Dendritic cell treated with granulocyte-macrophage colony-stimulating factor and Interleukin-4, amounts not matched to agents 40 ng/mL and 50 ng/mL, for 4 days (primary cell): ENCODE measurements around the gene RGMB.

ENCODE experiments used
- H3K27ac Mint-ChIP-seq: one replicate; pipeline ENCODE4 v1.8.0; 2022; ENCODE audit warnings: mild to moderate bottlenecking, mixed read lengths
- H3K27me3 Mint-ChIP-seq: one replicate; pipeline ENCODE4 v1.8.0; 2022; ENCODE audit warnings: mild to moderate bottlenecking, mixed read lengths
- H3K36me3 Mint-ChIP-seq: one replicate; pipeline ENCODE4 v1.8.0; 2022; ENCODE audit warnings: low read depth, mixed read lengths
- H3K4me1 Mint-ChIP-seq: one replicate; pipeline ENCODE4 v1.8.0; 2022; ENCODE audit warnings: low read depth, mixed read lengths
- H3K4me3 Mint-ChIP-seq: one replicate; pipeline ENCODE4 v1.8.0; 2022; ENCODE audit warnings: mild to moderate bottlenecking, moderate library complexity, mixed read lengths
- H3K9me3 Mint-ChIP-seq: one replicate; pipeline ENCODE4 v1.8.0; 2022; ENCODE audit warnings: mixed read lengths
- intact Hi-C: fragments of 100-400 bp; cut with micrococcal nuclease; formaldehyde crosslinking; loops from one replicate; pipeline ENCODE4 v1.15.0; 2022

The RGMB gene

DNA sequence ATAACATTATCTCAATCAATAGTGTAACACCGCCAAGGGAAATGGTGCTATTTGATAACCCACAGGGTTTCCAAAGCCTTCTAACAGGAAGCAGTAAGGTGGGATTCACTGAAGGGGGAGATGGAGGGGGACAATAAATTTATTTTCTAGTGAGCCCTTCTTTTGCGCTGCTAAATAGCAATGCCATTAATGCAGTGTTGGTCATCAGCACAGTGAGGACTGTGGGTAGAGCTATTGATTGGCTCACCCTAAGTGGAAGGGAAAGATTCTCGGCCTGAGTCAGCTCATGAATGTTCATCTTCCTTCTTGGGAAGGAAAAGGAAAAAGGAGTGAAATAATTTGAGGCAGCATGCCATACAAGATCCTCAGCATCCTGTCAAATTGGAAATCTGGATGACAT lies 25.4 kb downstream of the RGMB start:
- H3K27ac Mint-ChIP-seq = no peak overlapping the region
- no peaks in the 10 kb centered on the region for H3K9me3 Mint-ChIP-seq
- no peak overlapping the region for H3K4me3 Mint-ChIP-seq
- peaks cover 11% of the 10 kb centered on the region for H3K27me3 Mint-ChIP-seq
- H3K36me3 Mint-ChIP-seq = no peaks in the 10 kb centered on the region
- intact Hi-C loops = loop anchor here (10.0 kb wide), 1 partner anchor 1564 kb away; no protein-coding TSS in a partner anchor
- no peaks in the 10 kb centered on the region for H3K4me1 Mint-ChIP-seq

DNA sequence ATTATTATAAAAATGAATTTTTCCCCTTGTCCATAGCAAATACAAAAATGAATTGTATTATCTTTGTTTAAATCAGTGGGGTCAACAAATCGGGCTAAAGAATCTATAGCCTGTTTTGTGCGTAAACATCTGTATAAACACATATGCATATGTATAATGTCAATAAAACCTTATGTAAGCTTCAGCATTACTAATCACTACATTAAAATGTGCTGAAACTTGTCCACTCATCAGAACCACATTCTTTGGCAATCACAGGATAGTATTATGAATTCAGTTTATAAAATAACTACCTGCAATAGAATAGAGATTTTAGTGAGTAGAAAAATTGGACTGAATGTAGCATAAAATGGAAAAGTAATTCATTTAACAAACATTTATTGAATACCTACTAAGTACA lies 30.6 kb downstream of the RGMB start:
- no peaks in the 10 kb centered on the region for H3K36me3 Mint-ChIP-seq
- peaks cover 6% of the 10 kb centered on the region for H3K27me3 Mint-ChIP-seq

DNA sequence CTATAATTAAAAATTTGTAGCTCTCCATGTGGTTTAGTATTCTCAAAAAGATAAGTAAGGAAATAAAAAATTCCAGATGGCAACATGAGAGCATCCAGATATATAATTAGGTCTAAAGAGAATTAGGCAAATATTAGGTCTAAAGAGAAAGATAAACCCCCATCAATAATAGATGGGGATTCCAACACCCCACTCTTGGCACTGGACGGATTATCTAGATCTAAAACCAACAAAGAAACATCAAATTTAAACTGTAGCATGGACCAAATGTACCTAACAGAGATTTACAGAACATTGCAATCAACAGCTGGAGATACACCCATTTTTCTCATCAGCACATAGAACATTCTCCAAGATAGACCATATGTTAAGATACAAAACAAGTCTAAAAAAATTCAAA lies 31.6 kb downstream of the RGMB start:
- no peak overlapping the region for H3K4me3 Mint-ChIP-seq
- intact Hi-C loops = no loop called here
- H3K36me3 Mint-ChIP-seq = no peaks in the 10 kb centered on the region
- H3K27me3 Mint-ChIP-seq = peaks cover 6% of the 10 kb centered on the region
- H3K27ac Mint-ChIP-seq = no peak overlapping the region
- no peaks in the 10 kb centered on the region for H3K4me1 Mint-ChIP-seq
- H3K9me3 Mint-ChIP-seq = peaks cover 24% of the 10 kb centered on the region

More for the DNA sequence above, 30.6 kb downstream of the RGMB start:
- Mint-ChIP-seq H3K4me3 (no peak overlapping the region), H3K4me1 (no peaks in the 10 kb centered on the region), H3K9me3 (peaks cover 24% of the 10 kb centered on the region), H3K27ac (no peak overlapping the region)
- intact Hi-C loops = no loop called here

DNA sequence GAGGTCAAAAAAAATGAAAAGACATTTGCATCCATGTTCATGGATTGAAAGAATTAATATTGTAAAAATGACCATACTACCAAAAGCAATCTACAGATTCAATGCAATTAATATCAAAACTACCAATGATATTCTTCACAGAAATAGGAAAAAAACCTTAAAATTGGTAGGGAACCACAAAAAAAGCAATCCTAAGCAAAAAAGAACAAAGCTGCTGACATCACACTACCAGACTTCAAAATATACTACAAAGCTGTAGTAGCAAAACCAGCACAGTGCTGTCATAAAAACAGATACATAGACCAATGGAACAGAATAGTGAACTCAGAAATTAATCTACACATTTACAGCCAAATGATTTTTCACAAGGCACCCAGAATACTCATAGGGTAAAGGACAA lies 34.3 kb downstream of the RGMB start:
- Mint-ChIP-seq H3K4me3 (no peak overlapping the region), H3K4me1 (no peaks in the 10 kb centered on the region), H3K9me3 (peaks cover 24% of the 10 kb centered on the region), H3K27ac (no peak overlapping the region), H3K36me3 (no peaks in the 10 kb centered on the region), H3K27me3 (no peaks in the 10 kb centered on the region)
- intact Hi-C loops = no loop called here

DNA sequence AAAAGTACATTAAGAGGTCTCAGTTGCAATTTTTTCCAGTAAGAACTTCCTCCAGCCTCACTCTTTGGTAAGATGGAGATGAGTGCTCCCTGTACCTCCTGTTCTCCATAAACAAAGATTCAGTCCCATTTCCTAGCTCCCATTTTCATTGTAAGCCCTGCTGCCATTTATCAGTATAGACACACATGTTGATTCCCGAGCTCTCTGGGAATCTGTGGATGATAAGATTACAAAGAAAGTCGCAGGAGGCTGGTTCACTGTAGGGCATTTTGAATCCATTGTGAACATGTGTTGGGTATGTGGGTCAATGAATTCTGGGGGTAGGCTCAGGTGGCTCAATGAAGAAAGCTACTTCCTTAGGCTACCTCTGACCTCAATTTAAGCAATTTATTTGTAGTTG lies 36.7 kb downstream of the RGMB start:
- peaks cover 21% of the 10 kb centered on the region for H3K9me3 Mint-ChIP-seq
- intact Hi-C loops = no loop called here
- H3K4me1 Mint-ChIP-seq = no peaks in the 10 kb centered on the region
- no peaks in the 10 kb centered on the region for H3K27me3 Mint-ChIP-seq
- no peaks in the 10 kb centered on the region for H3K36me3 Mint-ChIP-seq
- no peak overlapping the region for H3K4me3 Mint-ChIP-seq
- H3K27ac Mint-ChIP-seq = no peak overlapping the region

DNA sequence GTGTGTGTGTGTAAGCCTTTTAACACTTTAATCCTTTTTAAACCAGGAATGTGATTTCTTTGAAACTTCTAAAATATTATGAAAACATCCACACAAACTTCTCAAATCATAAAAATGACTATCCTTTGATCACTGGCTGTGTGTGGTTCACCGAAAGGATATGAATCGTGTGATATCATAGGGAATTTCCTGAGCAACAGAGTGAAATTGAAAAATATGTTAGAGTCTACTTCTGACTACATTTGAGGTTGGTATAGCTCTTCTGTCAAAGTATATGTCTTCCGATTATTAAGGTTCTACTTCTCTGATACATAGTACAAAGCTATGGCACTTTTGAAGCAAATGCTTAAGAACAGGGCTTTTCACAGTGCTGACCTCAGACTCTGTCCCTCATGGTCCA lies 40.3 kb downstream of the RGMB start:
- Mint-ChIP-seq H3K4me3 (no peak overlapping the region), H3K9me3 (no peaks in the 10 kb centered on the region), H3K36me3 (no peaks in the 10 kb centered on the region), H3K4me1 (no peaks in the 10 kb centered on the region), H3K27me3 (peaks cover 2% of the 10 kb centered on the region), H3K27ac (no peak overlapping the region)
- intact Hi-C loops = no loop called here

DNA sequence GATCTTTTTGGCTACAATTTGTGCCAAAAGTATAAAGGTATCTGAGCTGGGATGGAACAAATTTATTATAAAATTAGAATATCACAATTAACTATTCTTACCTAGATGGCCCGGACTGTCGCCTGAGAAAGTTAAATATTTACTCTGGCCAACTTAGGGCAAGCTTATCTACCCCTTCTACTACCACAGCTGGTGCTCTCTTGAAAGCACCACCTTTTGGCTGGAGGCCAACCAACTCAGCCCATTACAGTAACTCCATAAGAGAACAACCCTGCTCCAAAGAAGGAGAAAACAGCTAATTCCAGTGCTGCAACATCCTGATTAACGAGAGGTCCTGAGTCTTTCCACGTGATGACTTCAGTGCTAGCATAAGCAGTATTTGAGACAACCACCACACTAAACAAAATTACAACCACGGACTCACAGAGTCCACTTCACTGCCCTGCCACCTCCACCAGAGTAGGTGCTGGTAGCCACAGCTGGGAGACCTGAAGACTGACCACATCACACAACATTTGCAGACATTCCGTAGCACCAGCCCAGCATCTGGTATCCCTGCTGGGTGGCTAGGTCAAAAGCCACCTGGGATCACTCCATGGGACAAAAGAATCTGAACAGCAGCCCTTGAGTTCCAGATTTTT lies 43.2 kb downstream of the RGMB start:
- intact Hi-C loops = no loop called here
- Mint-ChIP-seq H3K4me3 (no peak overlapping the region), H3K36me3 (no peaks in the 10 kb centered on the region), H3K27ac (no peak overlapping the region), H3K27me3 (peaks cover 6% of the 10 kb centered on the region), H3K4me1 (no peaks in the 10 kb centered on the region), H3K9me3 (peaks cover 11% of the 10 kb centered on the region)

DNA sequence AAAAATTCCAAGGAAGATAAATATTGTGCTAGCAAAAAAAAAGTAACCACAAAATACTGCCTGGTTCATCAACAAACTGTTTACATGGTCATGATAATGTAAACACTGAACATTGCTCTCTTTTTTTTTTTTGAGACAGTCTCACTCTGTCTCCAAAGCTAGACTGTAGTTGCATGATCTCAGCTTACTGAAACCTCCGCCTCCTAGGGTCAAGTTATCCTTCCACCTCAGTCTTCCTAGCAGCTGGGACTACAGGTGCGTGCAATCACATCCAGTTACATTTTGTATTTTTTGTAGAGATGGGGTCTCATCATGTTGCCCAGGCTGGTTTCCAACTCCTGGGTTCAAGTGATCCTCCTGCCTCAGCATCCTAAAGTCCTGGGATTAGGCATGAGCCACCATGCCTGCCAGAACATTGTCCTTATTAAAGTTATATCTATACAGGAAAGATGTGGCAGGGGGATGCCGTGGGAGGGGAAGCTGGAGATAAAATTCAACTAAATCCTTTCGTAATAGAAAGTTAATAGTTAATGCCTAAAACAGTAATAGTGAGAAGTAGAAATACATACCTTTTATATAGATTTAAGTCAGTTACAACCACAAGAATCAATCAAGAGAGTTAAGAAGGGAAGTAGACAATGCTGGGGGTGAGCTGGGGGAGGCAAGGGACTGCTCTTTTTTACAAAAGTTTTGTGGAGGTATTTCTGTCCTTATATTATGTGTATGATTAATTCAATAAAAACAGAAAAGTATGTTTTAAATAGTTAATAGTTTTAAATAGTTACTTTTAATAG lies 52.3 kb downstream of the RGMB start:
- intact Hi-C loops = no loop called here
- Mint-ChIP-seq H3K27ac (no peak overlapping the region), H3K36me3 (no peaks in the 10 kb centered on the region), H3K4me1 (no peaks in the 10 kb centered on the region), H3K9me3 (peaks cover 8% of the 10 kb centered on the region), H3K4me3 (no peak overlapping the region), H3K27me3 (peaks cover 4% of the 10 kb centered on the region)

DNA sequence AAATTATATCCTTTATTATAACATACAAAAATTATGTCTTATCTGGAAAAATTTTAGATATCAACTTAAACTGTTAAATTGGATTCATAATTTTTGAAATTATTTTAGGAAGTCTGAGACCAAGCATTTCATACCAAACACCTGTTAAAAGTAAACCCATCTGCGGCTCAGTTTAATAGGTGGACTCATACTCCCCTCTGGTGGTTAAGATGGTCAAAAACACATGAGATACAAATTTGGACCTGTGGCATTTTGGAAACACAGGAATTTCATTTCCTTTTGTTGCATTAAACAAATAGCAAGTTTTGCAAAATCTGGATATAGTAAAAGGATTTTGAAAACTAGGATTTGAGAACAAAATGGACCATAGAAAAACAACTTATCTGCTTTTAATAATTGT lies 53.7 kb downstream of the RGMB start:
- Mint-ChIP-seq H3K4me3 (no peak overlapping the region), H3K9me3 (no peaks in the 10 kb centered on the region), H3K4me1 (no peaks in the 10 kb centered on the region), H3K27me3 (peaks cover 4% of the 10 kb centered on the region), H3K27ac (no peak overlapping the region), H3K36me3 (no peaks in the 10 kb centered on the region)
- intact Hi-C loops = no loop called here

DNA sequence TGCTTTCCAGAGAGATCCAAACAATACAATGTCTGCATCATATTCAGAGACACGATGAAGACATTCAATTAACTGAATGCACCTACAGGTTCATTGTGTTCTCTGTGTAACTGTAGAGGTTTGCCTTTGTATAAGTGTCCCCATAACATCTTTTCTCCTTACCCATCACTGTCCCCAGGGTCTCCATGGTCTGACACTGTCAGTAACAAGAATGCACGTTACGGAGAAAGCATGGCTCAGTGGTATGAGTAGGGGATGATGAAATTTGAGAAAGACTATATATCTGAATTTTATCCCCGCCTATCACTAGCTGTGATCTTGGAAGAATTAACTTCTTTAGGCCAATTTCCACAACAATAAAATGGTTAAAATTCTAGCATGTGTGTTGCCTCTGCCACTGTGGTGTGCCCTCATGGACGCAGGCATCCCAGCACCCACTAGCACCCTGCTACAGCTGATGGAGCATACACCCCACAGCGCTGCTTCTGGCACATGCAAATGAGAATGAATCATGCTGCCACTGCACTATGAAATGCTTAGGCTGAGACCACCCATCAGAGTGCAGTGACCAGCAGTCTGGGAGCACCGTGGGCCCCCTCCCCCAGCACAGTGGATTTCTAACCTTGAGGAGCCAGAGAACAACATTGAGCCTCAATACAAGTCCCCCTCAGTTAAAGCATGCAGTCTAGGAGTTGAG lies 54.3 kb downstream of the RGMB start:
- Mint-ChIP-seq H3K27me3 (peaks cover 4% of the 10 kb centered on the region), H3K4me3 (no peak overlapping the region), H3K4me1 (no peaks in the 10 kb centered on the region), H3K9me3 (no peaks in the 10 kb centered on the region), H3K36me3 (no peaks in the 10 kb centered on the region), H3K27ac (no peak overlapping the region)
- intact Hi-C loops = no loop called here

DNA sequence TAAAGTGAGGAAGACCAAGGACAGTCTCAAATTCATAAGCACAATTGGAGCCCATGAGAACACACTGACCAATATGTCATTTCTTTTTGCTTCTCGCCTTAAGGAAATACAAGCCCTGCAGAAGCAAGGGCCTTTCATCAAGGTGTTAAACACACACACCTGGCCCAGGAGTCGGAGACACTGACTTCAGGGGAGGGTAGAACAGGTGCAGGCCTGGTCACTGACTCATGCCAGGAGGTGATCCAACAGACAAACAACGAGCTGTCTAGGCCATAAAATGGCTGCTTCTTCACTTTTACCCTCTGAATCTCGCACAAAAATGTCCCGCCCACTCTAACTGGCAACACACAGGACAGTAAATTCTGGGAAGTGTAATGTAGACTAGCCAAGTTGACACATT lies 62.7 kb downstream of the RGMB start:
- H3K4me1 Mint-ChIP-seq = peaks cover 8% of the 10 kb centered on the region
- no peak overlapping the region for H3K27ac Mint-ChIP-seq
- no peaks in the 10 kb centered on the region for H3K27me3 Mint-ChIP-seq
- intact Hi-C loops = no loop called here
- no peaks in the 10 kb centered on the region for H3K36me3 Mint-ChIP-seq
- no peak overlapping the region for H3K4me3 Mint-ChIP-seq
- no peaks in the 10 kb centered on the region for H3K9me3 Mint-ChIP-seq

DNA sequence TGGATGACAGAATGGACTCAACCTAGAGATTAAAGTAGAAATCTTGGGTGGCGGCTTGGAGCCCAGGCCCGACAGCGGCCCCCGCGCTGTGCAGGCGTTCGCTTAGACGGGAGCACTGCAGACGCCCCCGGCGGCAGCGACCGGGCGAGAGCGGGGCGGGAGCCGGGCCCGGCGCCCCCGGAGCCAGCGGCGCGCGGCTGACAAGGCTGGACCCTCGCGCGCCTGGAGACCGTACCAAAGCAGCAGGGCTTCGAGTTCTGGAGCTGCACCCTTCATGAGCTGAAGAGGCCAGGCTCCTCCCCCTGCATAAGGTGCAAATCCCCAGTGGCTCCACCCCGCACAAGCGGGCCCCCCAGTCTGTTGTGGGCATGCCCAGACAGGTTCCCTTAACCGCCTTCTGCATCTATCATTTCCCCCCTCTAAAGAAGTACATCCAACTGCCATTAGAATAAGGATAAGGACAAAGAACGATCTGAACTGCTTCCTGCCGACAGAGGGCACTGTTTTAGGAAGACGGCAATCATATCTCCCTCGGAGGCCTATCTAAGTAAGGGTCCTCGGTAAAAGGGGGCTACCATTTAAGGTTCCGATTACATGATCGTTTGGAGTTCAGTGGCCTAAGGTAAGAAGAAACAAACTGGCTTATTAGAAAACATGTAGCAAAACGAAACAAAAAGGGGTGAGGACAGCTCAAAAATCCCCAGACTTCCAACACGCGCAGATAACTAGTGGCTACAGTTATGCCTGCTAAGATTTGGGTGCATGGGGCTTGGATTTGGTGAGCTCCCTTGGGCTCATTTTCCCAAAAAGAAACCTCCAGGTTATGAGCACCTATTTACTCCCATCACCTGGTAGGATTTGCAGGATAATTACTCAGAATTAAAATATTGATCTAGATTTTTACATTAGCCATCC lies 66.3 kb downstream of the RGMB start:
- Mint-ChIP-seq H3K4me1 (peaks cover 8% of the 10 kb centered on the region), H3K36me3 (no peaks in the 10 kb centered on the region), H3K27me3 (no peaks in the 10 kb centered on the region), H3K9me3 (peaks cover 6% of the 10 kb centered on the region), H3K27ac (no peak overlapping the region), H3K4me3 (peak overlapping the region; percentile 42)
- intact Hi-C loops = no loop called here

DNA sequence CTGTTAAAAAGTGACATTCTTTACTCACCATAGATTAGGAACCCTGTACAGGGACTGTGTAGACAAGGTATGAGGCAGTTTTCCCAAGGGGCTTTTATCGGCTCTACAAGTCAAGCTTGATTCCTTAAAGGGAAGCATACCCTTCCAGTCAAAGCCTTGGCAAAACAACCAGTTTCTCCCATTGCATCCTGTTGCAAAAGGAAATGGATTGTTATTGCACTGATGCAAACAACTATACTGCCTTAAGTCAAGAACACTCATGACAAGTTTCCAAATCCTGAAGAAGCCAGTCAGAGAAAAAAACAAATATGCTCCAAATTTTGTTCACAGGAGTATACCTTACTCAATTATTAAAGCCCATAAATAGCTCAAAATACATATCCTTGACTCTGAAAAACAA lies 67.5 kb downstream of the RGMB start:
- intact Hi-C loops = no loop called here
- no peak overlapping the region for H3K4me3 Mint-ChIP-seq
- no peaks in the 10 kb centered on the region for H3K36me3 Mint-ChIP-seq
- H3K27ac Mint-ChIP-seq = no peak overlapping the region
- H3K27me3 Mint-ChIP-seq = no peaks in the 10 kb centered on the region
- peaks cover 15% of the 10 kb centered on the region for H3K9me3 Mint-ChIP-seq
- H3K4me1 Mint-ChIP-seq = peaks cover 4% of the 10 kb centered on the region
